ENCODE results near the gene LAMP5. TPM values are rescaled to one million over a fixed set of nuclear protein-coding genes. Genes with fewer than 3 reads are reported as not detected.

Gene LAMP5
- total RNA-seq, 4 donors from 2014 or later: not detected

- ATAC-seq: no peak
- H3K4me3 ChIP-seq: no peak overlapping the region
- TF ChIP-seq CTCF (IDR thresholded peaks at IDR 0.05) (no peak), POLR2A (IDR thresholded peaks at IDR 0.05) (no peak), EP300 (IDR thresholded peaks at IDR 0.05) (no peak), POLR2AphosphoS5 (IDR thresholded peaks at IDR 0.05) (no peak)
- no peak overlapping the region for H3K27ac ChIP-seq
- WGBS, 2 donors (ENCODE audit: low coverage in 1 of 2): 79 to 81% methylated on average over 2 of the region's 2 CpGs
- H3K27me3 ChIP-seq: peaks cover 3% of the 10 kb centered on the region
- H3K9me3 ChIP-seq: no peaks in the 10 kb centered on the region
- H3K4me1 ChIP-seq: no peaks in the 10 kb centered on the region
- H3K36me3 ChIP-seq: no peaks in the 10 kb centered on the region
These were observed 21.1 kb downstream of the LAMP5 start for GRCh38 chr20:9535449-9535848.

GRCh38 chr20:9543214-9543613 is 28.8 kb downstream of the LAMP5 start:
- H3K36me3 ChIP-seq: no peaks in the 10 kb centered on the region
- ATAC-seq: no peak
- H3K4me1 ChIP-seq: no peaks in the 10 kb centered on the region
- no peak overlapping the region for H3K27ac ChIP-seq
- H3K27me3 ChIP-seq: no peaks in the 10 kb centered on the region
- TF ChIP-seq EP300 (IDR thresholded peaks at IDR 0.05): no peak
- no peak for TF ChIP-seq POLR2AphosphoS5 (IDR thresholded peaks at IDR 0.05)
- TF ChIP-seq POLR2A (IDR thresholded peaks at IDR 0.05): no peak
- no peak for TF ChIP-seq CTCF (IDR thresholded peaks at IDR 0.05)
- WGBS, 2 donors (ENCODE audit: low coverage in 1 of 2): 64 to 71% methylated on average over 4 of the region's 4 CpGs
- H3K9me3 ChIP-seq: no peaks in the 10 kb centered on the region
- H3K4me3 ChIP-seq: no peak overlapping the region

GRCh38 chr20:9550283-9550682 is 35.9 kb downstream of the LAMP5 start:
- H3K36me3 ChIP-seq: no peaks in the 10 kb centered on the region
- 64 to 100% methylated on average over 1 of the region's 1 CpG for WGBS, 2 donors (ENCODE audit: low coverage in 1 of 2)
- H3K4me3 ChIP-seq: no peak overlapping the region
- TF ChIP-seq EP300 (IDR thresholded peaks at IDR 0.05): no peak
- TF ChIP-seq POLR2A (IDR thresholded peaks at IDR 0.05): no peak
- no peak for TF ChIP-seq CTCF (IDR thresholded peaks at IDR 0.05)
- no peak for TF ChIP-seq POLR2AphosphoS5 (IDR thresholded peaks at IDR 0.05)
- H3K4me1 ChIP-seq: no peaks in the 10 kb centered on the region
- H3K27ac ChIP-seq: no peak overlapping the region
- peaks cover 0 to 10% (median 0%) of the 10 kb centered on the region in 3 donors for H3K9me3 ChIP-seq
- H3K27me3 ChIP-seq: no peaks in the 10 kb centered on the region
- no peak for ATAC-seq

GRCh38 chr20:9550871-9551270 is 36.5 kb downstream of the LAMP5 start:
- Histone ChIP-seq H3K9me3 (peaks cover 0 to 10% (median 0%) of the 10 kb centered on the region in 3 donors), H3K4me1 (no peaks in the 10 kb centered on the region), H3K4me3 (no peak overlapping the region), H3K27me3 (no peaks in the 10 kb centered on the region), H3K27ac (no peak overlapping the region), H3K36me3 (no peaks in the 10 kb centered on the region)
- ATAC-seq: no peak
- no peak for TF ChIP-seq POLR2A (IDR thresholded peaks at IDR 0.05)
- no peak for TF ChIP-seq CTCF (IDR thresholded peaks at IDR 0.05)
- TF ChIP-seq POLR2AphosphoS5 (IDR thresholded peaks at IDR 0.05): no peak
- no peak for TF ChIP-seq EP300 (IDR thresholded peaks at IDR 0.05)
- WGBS, 2 donors (ENCODE audit: low coverage in 1 of 2): 86 to 94% methylated on average over 1 to 2 of the region's 2 CpGs

- no peaks in the 10 kb centered on the region for H3K36me3 ChIP-seq
- H3K4me3 ChIP-seq: no peak overlapping the region
- peaks cover 0 to 10% (median 0%) of the 10 kb centered on the region in 3 donors for H3K9me3 ChIP-seq
- TF ChIP-seq EP300 (IDR thresholded peaks at IDR 0.05): no peak
- no peak for TF ChIP-seq CTCF (IDR thresholded peaks at IDR 0.05)
- TF ChIP-seq POLR2AphosphoS5 (IDR thresholded peaks at IDR 0.05): no peak
- TF ChIP-seq POLR2A (IDR thresholded peaks at IDR 0.05): no peak
- H3K27me3 ChIP-seq: no peaks in the 10 kb centered on the region
- ATAC-seq: no peak
- H3K4me1 ChIP-seq: no peaks in the 10 kb centered on the region
- H3K27ac ChIP-seq: no peak overlapping the region
- WGBS, 2 donors (ENCODE audit: low coverage in 1 of 2): 48 to 79% methylated on average over 3 to 4 of the region's 4 CpGs
These were observed 37.6 kb downstream of the LAMP5 start for GRCh38 chr20:9551808-9552550.

All from gastroesophageal sphincter (tissue), 4 donors.